Activated CD4-positive, alpha-beta T cell treated with anti-CD3 and anti-CD28 coated beads, Interleukin-2, amount 50 U/mL, for 1 hour (primary cell): ENCODE measurements around the gene DLEC1.
A peak's percentile ranks its signal among the peaks of the same experiment; 100 is the strongest.

Experiments used
- DNase-seq: peaks from one replicate; pipeline ENCODE4 v3.0.0-alpha.2; 2020

DLEC1 gene

DNA sequence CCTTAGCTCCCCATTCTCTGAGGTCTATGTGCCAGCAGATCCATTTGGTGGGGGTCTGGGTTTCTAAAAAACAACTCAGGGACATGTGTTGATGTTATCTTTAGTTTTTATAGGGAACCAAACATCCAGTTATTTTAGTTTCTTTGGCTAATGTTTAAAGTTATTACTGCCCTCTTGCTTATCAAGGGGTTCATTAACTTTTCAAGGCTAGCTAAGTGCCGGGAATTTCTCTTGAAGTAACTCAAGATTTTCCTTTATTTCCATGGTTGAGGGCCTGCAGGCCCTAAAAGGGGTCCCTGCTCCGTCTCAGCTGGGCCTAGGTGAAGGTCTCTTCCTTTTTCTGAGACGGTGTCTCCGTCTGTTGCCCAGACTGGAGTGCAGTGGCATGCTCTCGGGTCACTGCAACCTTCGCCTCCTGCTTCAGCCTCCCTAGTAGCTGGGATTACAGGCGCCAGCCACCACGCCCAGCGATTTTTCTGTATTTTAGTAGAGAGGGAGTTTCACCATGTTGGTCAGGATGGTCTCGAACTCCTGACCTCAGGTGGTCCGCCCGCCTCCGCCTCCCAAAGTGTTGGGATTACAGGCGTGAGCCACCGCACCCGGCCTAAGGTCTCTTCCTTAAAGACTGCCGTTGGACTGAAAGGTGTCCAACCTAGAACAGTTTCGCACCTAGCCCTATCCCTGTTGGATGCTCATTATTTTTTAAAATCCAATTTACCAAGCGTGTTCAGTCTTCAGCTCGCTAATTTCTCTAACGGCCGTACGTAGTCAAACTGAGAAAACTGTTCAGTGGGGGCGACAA is 125.0 kb downstream of the DLEC1 start:
- DNase-seq: no peak

GRCh38 chr3:38164643-38164951 is 125.6 kb downstream of the DLEC1 start:
- DNase-seq: no peak

GRCh38 chr3:38164952-38165721 is 126.1 kb downstream of the DLEC1 start, which contains the start of gene OXSR1:
Gene OXSR1 (plus strand): TSS chr3:38165537. CDS start chr3:38165877, 340 bp downstream.
- DNase-seq: peak; percentile 94

- DNase-seq: peak; percentile 36
Observed at GRCh38 chr3:38165722-38166387, 126.8 kb downstream of the DLEC1 start.

DNA sequence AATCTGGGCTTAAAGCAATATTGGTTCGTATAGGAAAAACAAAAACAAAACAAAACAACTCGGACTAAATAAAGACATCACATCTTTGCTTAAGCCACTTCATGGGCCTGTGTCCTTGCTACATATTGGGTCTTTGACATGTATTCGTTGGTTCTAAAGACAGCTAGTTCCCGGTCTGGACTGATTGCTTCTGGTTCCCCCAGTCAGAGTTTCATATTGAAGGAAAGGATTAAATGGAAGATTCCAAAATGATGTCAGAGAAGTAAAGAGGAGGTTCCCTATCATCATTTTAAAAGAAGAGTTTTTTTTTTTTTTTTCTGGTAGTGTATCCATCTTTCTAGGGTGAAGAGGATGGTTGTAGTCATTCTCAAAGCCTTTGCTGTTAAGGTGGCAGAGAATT is 128.6 kb downstream of the DLEC1 start:
- DNase-seq: no peak

- no peak for DNase-seq
Observed at GRCh38 chr3:38168151-38169026, 129.4 kb downstream of the DLEC1 start.

GRCh38 chr3:38169027-38169317 is 130.0 kb downstream of the DLEC1 start:
- no peak for DNase-seq

DNA sequence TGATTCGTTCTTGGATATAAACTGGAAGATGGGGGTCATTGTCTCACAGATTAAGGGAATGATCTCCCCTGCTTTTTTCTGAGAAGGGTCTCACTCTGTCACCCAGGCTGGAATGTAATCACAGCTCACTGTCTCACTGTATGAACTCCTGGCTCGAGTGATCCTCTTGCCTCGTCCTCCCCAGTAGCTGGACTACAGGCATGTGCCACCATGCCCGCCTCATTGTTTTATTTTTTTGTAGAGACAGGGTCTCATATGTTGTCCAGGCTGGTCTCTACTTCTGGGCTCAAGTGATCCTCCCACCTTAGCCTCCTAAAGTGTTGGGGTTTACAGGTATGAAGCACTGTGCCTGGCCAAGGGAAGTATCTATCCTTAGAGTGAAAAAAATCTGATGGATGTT is 131.7 kb downstream of the DLEC1 start:
- no peak for DNase-seq

GRCh38 chr3:38171622-38172021 is 132.6 kb downstream of the DLEC1 start:
- no peak for DNase-seq
